H1 (cell line): Measurements from ENCODE around the gene MALT1. TPM values are rescaled to one million over a fixed set of nuclear protein-coding genes. Genes with fewer than 3 reads are reported as not detected.

ENCODE experiments used
- CTCF ChIA-PET: fragments of 300-600 bp; sonication (Branson Sonifier 250); formaldehyde crosslinking; loops from one replicate; lab custom pipeline; 2021; ENCODE audit not compliant: partially characterized antibody; lab: Charles Lee
- POLR2A ChIA-PET: fragments of 300-600 bp; sonication (Branson Sonifier 250); formaldehyde crosslinking; loops from one replicate; lab custom pipeline; 2021; ENCODE audit warnings: inconsistent platforms; ENCODE audit not compliant: partially characterized antibody; lab: Charles Lee
- DNase-seq, 2 experiments: peaks; one replicate each; pipeline versions ENCODE4 v3.0.0 to v3.0.0-alpha.2; 2010 to 2022; ENCODE audit warnings: low spot score in 2 of 2, low read depth in 1 of 2, mixed read lengths in 1 of 2
- FAIRE-seq: peaks from 2 replicates; lab custom pipeline; 2011; peaks lifted over from hg19 to GRCh38; lab: Jason Lieb, UNC
- H2AFZ ChIP-seq: 2 replicates; pipeline ENCODE4 v1.8.1; 2012; ENCODE audit warnings: low read length, inconsistent platforms
- H2AK5ac ChIP-seq: 2 replicates; pipeline ENCODE4 v1.6.1; 2013; ENCODE audit warnings: low read depth, low read length
- H2BK120ac ChIP-seq: replicated peaks from 2 replicates; pipeline ENCODE3; 2013; ENCODE audit warnings: low read depth, low read length, inconsistent platforms
- H2BK12ac ChIP-seq: 2 replicates; pipeline ENCODE4 v1.6.1; 2013; ENCODE audit warnings: low read depth, low read length
- H2BK15ac ChIP-seq: 2 replicates; pipeline ENCODE4 v1.6.1; 2013; ENCODE audit warnings: low read length
- H2BK20ac ChIP-seq: 2 replicates; pipeline ENCODE4 v1.6.1; 2013; ENCODE audit warnings: low read length
- H2BK5ac ChIP-seq: 2 replicates; pipeline ENCODE4 v1.6.1; 2013; ENCODE audit warnings: low read depth, low read length
- H3K14ac ChIP-seq: 2 replicates; pipeline ENCODE4 v1.6.1; 2013; ENCODE audit warnings: inconsistent platforms; ENCODE audit not compliant: insufficient read length
- H3K18ac ChIP-seq: 2 replicates; pipeline ENCODE4 v1.6.1; 2013; ENCODE audit warnings: low read length; ENCODE audit errors: extremely low read depth
- H3K23ac ChIP-seq: 2 replicates; pipeline ENCODE4 v1.6.1; 2013; ENCODE audit warnings: inconsistent platforms; ENCODE audit not compliant: insufficient read length
- H3K23me2 ChIP-seq: 2 replicates; pipeline ENCODE4 v1.6.1; 2013; ENCODE audit warnings: low read depth, low read length
- H3K27ac ChIP-seq: 2 replicates; pipeline ENCODE4 v1.6.1; 2011; ENCODE audit warnings: low read depth, low read length, inconsistent platforms
- H3K27me3 ChIP-seq, 4 experiments: replicated peaks in 1 of 4; 1 replicate in 1 of 4; 2 replicates in 3 of 4; pipeline versions ENCODE4 v1.6.1 to v1.8.1; 2011 to 2013; ENCODE audit warnings: low read length in 3 of 4, mild to moderate bottlenecking in 3 of 4, inconsistent platforms in 2 of 4, mixed read lengths in 2 of 4, moderate library complexity in 1 of 4; ENCODE audit not compliant: control insufficient read depth in 3 of 4, insufficient read depth in 3 of 4; ENCODE audit errors: extremely low read depth in 1 of 4
- H3K36me3 ChIP-seq, 4 experiments: 2 replicates each; pipeline versions ENCODE4 v1.6.1 to v1.8.1; 2011 to 2013; ENCODE audit warnings: mild to moderate bottlenecking in 4 of 4, low read length in 3 of 4, moderate library complexity in 2 of 4, control low read depth in 1 of 4, inconsistent platforms in 1 of 4; ENCODE audit not compliant: insufficient read depth in 4 of 4, control insufficient read depth in 2 of 4
- H3K4ac ChIP-seq: replicated peaks from 2 replicates; pipeline ENCODE3; 2013; ENCODE audit warnings: low read length, low read depth, mixed read lengths, inconsistent platforms; ENCODE audit not compliant: insufficient read length
- H3K4me1 ChIP-seq, 4 experiments: replicated peaks in 1 of 4; 1 replicate in 1 of 4; 2 replicates in 3 of 4; pipeline versions ENCODE4 v1.6.1 to v1.8.1; 2011 to 2013; ENCODE audit warnings: low read length in 3 of 4, inconsistent platforms in 2 of 4, mixed read lengths in 1 of 4; ENCODE audit not compliant: insufficient read depth in 4 of 4, control insufficient read depth in 3 of 4
- H3K4me2 ChIP-seq, 2 experiments: 2 replicates each; pipeline versions ENCODE4 v1.6.1 to v1.8.1; 2011 to 2013; ENCODE audit warnings: low read depth in 2 of 2, low read length in 2 of 2, control low read depth in 1 of 2, inconsistent platforms in 1 of 2, mild to moderate bottlenecking in 1 of 2; ENCODE audit not compliant: insufficient read depth in 1 of 2
- H3K4me3 ChIP-seq, 4 experiments: fragments of 200-600, 300-600 bp in 1 of 4; sonication (generic), shearing (Covaris generic), sonication (Bioruptor Twin) in 1 of 4; 2 replicates each; pipeline versions ENCODE4 v1.5.1 to v1.8.1; 2011 to 2016; ENCODE audit warnings: low read length in 4 of 4, low read depth in 3 of 4, control low read depth in 2 of 4, inconsistent platforms in 2 of 4, mild to moderate bottlenecking in 2 of 4, mixed read lengths in 1 of 4, moderate library complexity in 1 of 4; ENCODE audit not compliant: insufficient read depth in 2 of 4; ENCODE audit errors: extremely low read depth in 1 of 4
- H3K56ac ChIP-seq: replicated peaks from 2 replicates; pipeline ENCODE3; 2013; ENCODE audit warnings: low read depth, mild to moderate bottlenecking, mixed read lengths, low read length, inconsistent platforms; ENCODE audit not compliant: insufficient read length
- H3K79me1 ChIP-seq: 2 replicates; pipeline ENCODE4 v1.6.1; 2013; ENCODE audit warnings: low read depth, low read length, control low read depth
- H3K79me2 ChIP-seq, 2 experiments: 2 replicates each; pipeline versions ENCODE4 v1.6.1 to v1.8.1; 2012 to 2013; ENCODE audit warnings: low read length in 2 of 2, mild to moderate bottlenecking in 2 of 2, inconsistent platforms in 1 of 2; ENCODE audit not compliant: insufficient read depth in 2 of 2, control insufficient read depth in 1 of 2
- H3K9ac ChIP-seq, 4 experiments: replicated peaks in 1 of 4; 1 replicate in 1 of 4; 2 replicates in 3 of 4; pipeline versions ENCODE4 v1.6.1 to v1.8.1; 2011 to 2013; ENCODE audit warnings: low read depth in 3 of 4, low read length in 3 of 4, control low read depth in 2 of 4, mild to moderate bottlenecking in 2 of 4, moderate library complexity in 2 of 4, inconsistent platforms in 1 of 4; ENCODE audit errors: extremely low read depth in 1 of 4
- H3K9me3 ChIP-seq, 2 experiments: 2 replicates each; pipeline versions ENCODE4 v1.6.1 to v1.8.1; 2012 to 2013; ENCODE audit warnings: mild to moderate bottlenecking in 2 of 2, moderate library complexity in 2 of 2, control low read depth in 1 of 2, inconsistent platforms in 1 of 2, low read depth in 1 of 2, low read length in 1 of 2, mixed read lengths in 1 of 2; ENCODE audit not compliant: insufficient read depth in 2 of 2
- H4K20me1 ChIP-seq, 2 experiments: replicated peaks in 1 of 2; 2 replicates each; pipeline versions ENCODE3 to v1.8.1; 2011 to 2013; ENCODE audit warnings: inconsistent platforms in 2 of 2, low read length in 2 of 2, mild to moderate bottlenecking in 1 of 2; ENCODE audit not compliant: insufficient read depth in 2 of 2, control insufficient read depth in 1 of 2
- H4K5ac ChIP-seq: 2 replicates; pipeline ENCODE4 v1.6.1; 2013; ENCODE audit warnings: low read length, low read depth, mixed read lengths, inconsistent platforms; ENCODE audit not compliant: insufficient read length
- H4K8ac ChIP-seq: 2 replicates; pipeline ENCODE4 v1.8.0; 2013; ENCODE audit warnings: mild to moderate bottlenecking, moderate library complexity, low read length, inconsistent platforms; ENCODE audit not compliant: insufficient read depth; ENCODE audit errors: extremely low read depth
- H4K91ac ChIP-seq: replicated peaks from 2 replicates; pipeline ENCODE3; 2013; ENCODE audit warnings: low read length, mixed read lengths, inconsistent platforms; ENCODE audit not compliant: insufficient read length
- SAP30 ChIP-seq: fragments of 300-600 bp; sonication (generic); IDR thresholded peaks from 2 replicates; pipeline ENCODE4 v1.7.1; 2012; ENCODE audit warnings: low read length, moderate library complexity, mild to moderate bottlenecking, inconsistent platforms; ENCODE audit not compliant: insufficient read depth, insufficient replicate concordance
- YY1 ChIP-seq: IDR thresholded peaks from 2 replicates; pipeline ENCODE4 v1.6.1; 2011; ENCODE audit warnings: low read depth, mild to moderate bottlenecking, low read length
- WGBS, 2 experiments: shearing (Covaris generic) in 1 of 2; methylation state at CpG; one replicate each; pipeline versions ENCODE4 v1.1.6 to v1.1.7; 2013 to 2015; ENCODE audit warnings: low lambda C conversion rate in 2 of 2, mixed read lengths in 2 of 2, inconsistent platforms in 1 of 2, low coverage in 1 of 2, missing lambda C conversion rate in 1 of 2; ENCODE audit not compliant: insufficient replicate concordance in 2 of 2, insufficient coverage in 1 of 2, insufficient read length in 1 of 2; ENCODE audit errors: extremely low coverage in 1 of 2, missing lambda C conversion rate in 1 of 2; 5-methylcytosine and 5-hydroxymethylcytosine counted together
- polyA plus RNA-seq, 7 experiments: library from polyadenylated mRNA; depleted of rRNA in 3 of 7; stranded (reverse) in 5 of 7; unstranded in 2 of 7; fragments of >200 nt in 5 of 7; fragments of 200-250 nt in 2 of 7; gene quantifications; 1 replicate in 5 of 7; 2 replicates in 1 of 7; 4 replicates in 1 of 7; pipeline versions ENCODE4 v1.2.1 to v1.2.3, GENCODE V29; 2011 to 2013; ENCODE audit warnings: missing spikeins in 2 of 7, mixed read lengths in 2 of 7
- total RNA-seq: library from RNA; stranded (reverse); fragmentation: NEBNext Ultra II Directional; extraction: Animal tissue kit (Norgen Biotek cat#: 25700); gene quantifications from 2 replicates; pipeline ENCODE4 v1.2.1, GENCODE V29; 2021

MALT1 gene
- total and polyA plus RNA-seq, 2 of the 8 experiments (the other 6 are each of a cell fraction or from before 2014, with no cell fraction given): 10.7 to 25.9 TPM

DNA sequence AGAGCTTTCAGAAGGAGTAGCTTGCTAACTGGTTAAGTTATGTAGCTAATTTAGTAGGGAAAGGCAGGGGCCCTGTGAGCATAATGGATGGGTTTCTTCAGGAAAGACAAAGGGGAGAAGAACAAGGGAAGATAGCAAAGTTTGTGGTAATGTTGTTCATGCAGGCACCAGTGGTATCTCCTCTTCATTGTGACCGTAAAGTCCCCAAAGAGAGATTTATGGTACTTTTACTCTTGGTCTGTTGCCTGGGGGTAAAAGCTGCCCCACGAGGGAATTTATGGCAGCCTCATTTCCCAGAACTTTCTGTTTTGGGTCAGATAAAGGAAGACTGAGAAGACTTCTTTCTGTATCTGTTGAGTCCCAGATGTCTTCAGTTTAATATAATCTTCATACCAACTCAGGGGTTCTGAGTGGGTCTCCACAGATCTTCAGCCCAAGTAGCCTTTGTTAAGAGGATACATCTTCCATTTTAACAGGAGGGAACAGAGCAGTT is 27.5 kb downstream of the MALT1 start:
- Histone ChIP-seq H3K36me3 (peaks cover 0 to 23% (median 7%) of the 10 kb centered on the region in 4 experiments; a peak in 3 of 8 replicates), H2BK12ac (no peak overlapping the region), H3K4ac (no peak overlapping the region), H3K79me1 (no peaks in the 10 kb centered on the region), H3K4me3 (no peak overlapping the region), H3K56ac (no peak overlapping the region), H4K91ac (no peak overlapping the region), H2BK20ac (no peak overlapping the region), H3K23me2 (no peaks in the 10 kb centered on the region), H3K9ac (no peak overlapping the region), H3K4me1 (peaks cover 0 to 3% (median 0%) of the 10 kb centered on the region in 4 experiments; a peak in 1 of 7 replicates), H3K79me2 (no peaks in the 10 kb centered on the region), H4K5ac (no peak overlapping the region), H2AFZ (no peak overlapping the region), H4K20me1 (no peaks in the 10 kb centered on the region), H2BK5ac (no peak overlapping the region), H3K27me3 (no peaks in the 10 kb centered on the region), H2BK120ac (no peak overlapping the region), H3K9me3 (0 out of 4 replicates have a peak, but pooled peaks cover 0 to 2% of the 10 kb centered on the region in 2 experiments), H3K27ac (no peak overlapping the region), H3K23ac (no peak overlapping the region), H2BK15ac (no peak overlapping the region), H3K14ac (no peak overlapping the region), H3K4me2 (no peak overlapping the region), H2AK5ac (no peak overlapping the region), H3K18ac (no peak overlapping the region), H4K8ac (no peak overlapping the region)
- CTCF ChIA-PET: interaction anchor here (1.7 to 3.5 kb wide), 3 partner anchors 9 to 169 kb away, joined by 4 to 21 read pairs (median 12); no protein-coding TSS in a partner anchor
- no peak for DNase-seq
- FAIRE-seq: no peak
- POLR2A ChIA-PET: interaction anchor here (1.3 kb wide), 1 partner anchor 20 kb away, joined by 3 read pairs; no protein-coding TSS in a partner anchor
- 98% methylated on average over 2 of the region's 2 CpGs; no CpG with 5 or more reads in 1 of the 2 experiments for WGBS, 2 experiments
- TF ChIP-seq SAP30 (no peak), YY1 (no peak)
